Ovary (tissue), 9 donors: Measurements from ENCODE around the gene LHFPL6. TPM values are rescaled to one million over a fixed set of nuclear protein-coding genes. Genes with fewer than 3 reads are reported as not detected.
A peak's percentile ranks its signal among the peaks of the same experiment; 100 is the strongest.

Experiments
- DNase-seq, 5 donors: peaks; one replicate each; pipeline ENCODE4 v3.0.0-alpha.2; 2019 to 2020
- H3K27ac ChIP-seq, 2 donors: fragments of 200-600 bp; one replicate each; pipeline versions ENCODE4 v1.5.1 to v1.8.0; 2019 to 2022
- H3K27me3 ChIP-seq: fragments of 200-600 bp; one replicate; pipeline ENCODE4 v1.8.0; 2022
- H3K36me3 ChIP-seq: fragments of 200-600 bp; sonication (generic); one replicate; pipeline ENCODE4 v1.5.1; 2019
- H3K4me1 ChIP-seq: one replicate; pipeline ENCODE4 v1.8.1; 2013; ENCODE audit warnings: mild to moderate bottlenecking, moderate library complexity; ENCODE audit not compliant: insufficient read depth
- H3K4me3 ChIP-seq: fragments of 200-600 bp; sonication (generic); one replicate; pipeline ENCODE4 v1.5.1; 2017
- H3K9me3 ChIP-seq, 2 donors: fragments of 200-600 bp in 1 of 2; sonication (generic) in 1 of 2; one replicate each; pipeline versions ENCODE4 v1.5.1 to v1.8.1; 2013 to 2019; ENCODE audit warnings: mild to moderate bottlenecking in 1 of 2, moderate library complexity in 1 of 2
- CTCF ChIP-seq, 3 donors: fragments of 450-650 bp in 2 of 3; fragments of 200-600 bp in 1 of 3; IDR thresholded peaks; one replicate each; pipeline versions ENCODE4 v1.5.1 to v1.8.0; 2016 to 2022; ENCODE audit warnings: antibody characterized with exemption in 3 of 3, mild to moderate bottlenecking in 1 of 3
- EP300 ChIP-seq: sonication (generic); formaldehyde crosslinking; IDR thresholded peaks from one replicate; pipeline ENCODE4 v1.6.1; 2017; ENCODE audit warnings: antibody characterized with exemption
- POLR2A ChIP-seq: fragments of 450-650 bp; IDR thresholded peaks from one replicate; pipeline ENCODE4 v1.6.1; 2017; ENCODE audit warnings: antibody characterized with exemption, mild to moderate bottlenecking, moderate library complexity
- whole genome bisulfite sequencing, 3 donors: extraction: QIAGEN DNeasy Blood & Tissue Kit in 1 of 3; methylation state at CpG; one replicate each; pipeline versions ENCODE4 v1.1.5 to v1.1.7; 2013 to 2017; 5-methylcytosine and 5-hydroxymethylcytosine counted together
- intact Hi-C, 4 donors: fragments of 100-400 bp; cut with DNase I; formaldehyde crosslinking; loops; one replicate each; pipeline versions ENCODE4 v1.11.0 to v1.15.1; 2022 to 2023
- polyA plus RNA-seq, 2 donors: library from polyadenylated mRNA; stranded (reverse); fragments of 200-250 nt in 1 of 2; fragments of 350-450 nt in 1 of 2; fragmentation: Illumina TruSeq in 1 of 2; extraction: RNeasy Lipid Tissue Mini Kit (QIAGEN cat#74804) in 1 of 2; gene quantifications; one replicate each; pipeline ENCODE4 v1.2.3, GENCODE V29; 2013 to 2014
- total RNA-seq, 7 donors: library from RNA; depleted of rRNA in 2 of 7; stranded (reverse); fragments of >200 nt in 2 of 7; fragmentation: NEBNext Ultra II Directional in 3 of 7; extraction: Animal tissue kit (Norgen Biotek cat#: 25700) in 3 of 7; gene quantifications; one replicate each; pipeline versions ENCODE4 v1.1.0 to v1.2.4, GENCODE V29; 2016 to 2023
- donor health status: DM: no; HTN: no; CAD: no; lungs with moderate emphysema.
- donor health status: DM: no; HTN: no; CAD: no.
- donor health status: Bipolar disorder and iron deficiency.
- donor health status: DM: yes; HTN: yes; CAD: no.
- donor health status: DM: no; HTN: no; CAD: no.
- donor health status: DM: yes; HTN: yes; CAD: no.

Gene LHFPL6
- total and polyA plus RNA-seq, 9 donors, result 19.7 to 136 (median 42.4) TPM

GRCh38 chr13:39455521-39456175 lies 147.3 kb downstream of the LHFPL6 start:
- DNase-seq, result no peak
- 55 to 66% (median 64%) methylated on average over 4 of the region's 4 CpGs for WGBS, 3 donors
- no peak overlapping the region for H3K27ac ChIP-seq
- TF ChIP-seq POLR2A (no peak), CTCF (IDR thresholded peaks at IDR 0.05) (no peak)
- no peaks in the 10 kb centered on the region for H3K27me3 ChIP-seq
- no peaks in the 10 kb centered on the region for H3K36me3 ChIP-seq
- intact Hi-C loops, result no loop called here
- H3K4me1 ChIP-seq, result peaks cover 18% of the 10 kb centered on the region
- no peaks in the 10 kb centered on the region for H3K9me3 ChIP-seq
- H3K4me3 ChIP-seq, result no peak overlapping the region

GRCh38 chr13:39452834-39453233 lies 150.2 kb downstream of the LHFPL6 start:
- H3K4me3 ChIP-seq, result no peak overlapping the region
- intact Hi-C loops, result no loop called here
- no peak for TF ChIP-seq POLR2A
- TF ChIP-seq EP300, result no peak
- TF ChIP-seq CTCF (IDR thresholded peaks at IDR 0.05), result no peak
- no peak for DNase-seq
- 74 to 88% (median 75%) methylated on average over 1 of the region's 1 CpG for WGBS, 3 donors
- H3K27ac ChIP-seq, result no peak overlapping the region
- peaks cover 12% of the 10 kb centered on the region for H3K4me1 ChIP-seq
- no peaks in the 10 kb centered on the region for H3K9me3 ChIP-seq
- H3K36me3 ChIP-seq, result no peaks in the 10 kb centered on the region
- H3K27me3 ChIP-seq, result no peaks in the 10 kb centered on the region

DNA sequence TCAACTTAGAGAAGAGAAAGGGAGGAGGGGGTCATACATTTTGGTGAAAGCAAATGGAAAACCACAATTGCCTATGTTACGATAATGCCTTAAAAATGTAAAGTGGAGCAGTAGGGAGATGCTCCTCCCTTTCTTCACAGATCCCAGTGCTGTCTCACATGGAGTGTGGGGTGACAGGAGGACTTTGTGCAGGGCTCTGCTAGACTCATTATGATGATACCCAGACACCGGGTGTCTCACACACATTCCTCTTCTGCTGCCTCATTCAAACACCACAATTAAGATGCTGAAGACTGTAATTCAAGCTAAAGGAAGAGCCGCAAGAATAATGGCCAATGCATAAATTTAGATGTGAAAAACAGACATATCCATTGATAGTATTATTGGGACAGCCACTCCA lies 150.6 kb downstream of the LHFPL6 start:
- intact Hi-C loops, result no loop called here

DNA sequence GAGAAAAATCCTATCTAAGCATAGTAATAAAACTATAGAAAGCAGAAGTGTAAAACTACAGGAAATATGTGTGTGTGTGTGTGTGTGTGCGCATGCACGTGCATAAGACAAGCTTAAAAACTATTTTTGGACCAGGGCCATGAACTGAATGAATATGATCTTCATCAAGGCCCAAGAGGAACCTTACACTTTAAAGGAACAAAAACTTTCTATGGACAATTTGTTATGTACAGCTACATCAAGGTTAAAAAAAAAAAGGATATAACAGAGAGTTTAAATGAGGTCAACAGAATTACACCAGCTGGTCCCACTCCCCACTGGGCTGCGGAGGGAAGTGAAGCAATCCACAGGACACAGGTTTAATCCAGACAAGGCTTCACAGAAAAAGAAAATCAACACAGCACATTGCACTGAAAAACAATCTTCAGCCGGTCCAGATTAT lies 151.1 kb downstream of the LHFPL6 start:
- H3K36me3 ChIP-seq, result no peaks in the 10 kb centered on the region
- peaks cover 13% of the 10 kb centered on the region for H3K4me1 ChIP-seq
- H3K9me3 ChIP-seq, result no peaks in the 10 kb centered on the region
- H3K27me3 ChIP-seq, result no peaks in the 10 kb centered on the region
- H3K4me3 ChIP-seq, result no peak overlapping the region
- TF ChIP-seq CTCF (IDR thresholded peaks at IDR 0.05) (no peak), POLR2A (no peak), EP300 (no peak)
- H3K27ac ChIP-seq, result no peak overlapping the region
- WGBS, 3 donors, result 36 to 42% (median 38%) methylated on average over 4 of the region's 4 CpGs
- intact Hi-C loops, result no loop called here
- peak; percentile 16 to 50 (median 36) for DNase-seq

More for the DNA sequence above, 150.6 kb downstream of the LHFPL6 start:
- Histone ChIP-seq H3K4me1 (peaks cover 13% of the 10 kb centered on the region), H3K9me3 (no peaks in the 10 kb centered on the region), H3K4me3 (no peak overlapping the region), H3K27me3 (no peaks in the 10 kb centered on the region), H3K36me3 (no peaks in the 10 kb centered on the region), H3K27ac (no peak overlapping the region)
- DNase-seq, result no peak
- TF ChIP-seq EP300, result no peak
- TF ChIP-seq CTCF (IDR thresholded peaks at IDR 0.05), result no peak
- no peak for TF ChIP-seq POLR2A
- 59 to 81% (median 74%) methylated on average over 3 of the region's 3 CpGs for WGBS, 3 donors
